ENCODE results near the gene PLCXD3. TPM values are rescaled to one million over a fixed set of nuclear protein-coding genes. Genes with fewer than 3 reads are reported as not detected.

Gene PLCXD3
- total RNA-seq, 2 donors from 2014 or later = not detected

DNA sequence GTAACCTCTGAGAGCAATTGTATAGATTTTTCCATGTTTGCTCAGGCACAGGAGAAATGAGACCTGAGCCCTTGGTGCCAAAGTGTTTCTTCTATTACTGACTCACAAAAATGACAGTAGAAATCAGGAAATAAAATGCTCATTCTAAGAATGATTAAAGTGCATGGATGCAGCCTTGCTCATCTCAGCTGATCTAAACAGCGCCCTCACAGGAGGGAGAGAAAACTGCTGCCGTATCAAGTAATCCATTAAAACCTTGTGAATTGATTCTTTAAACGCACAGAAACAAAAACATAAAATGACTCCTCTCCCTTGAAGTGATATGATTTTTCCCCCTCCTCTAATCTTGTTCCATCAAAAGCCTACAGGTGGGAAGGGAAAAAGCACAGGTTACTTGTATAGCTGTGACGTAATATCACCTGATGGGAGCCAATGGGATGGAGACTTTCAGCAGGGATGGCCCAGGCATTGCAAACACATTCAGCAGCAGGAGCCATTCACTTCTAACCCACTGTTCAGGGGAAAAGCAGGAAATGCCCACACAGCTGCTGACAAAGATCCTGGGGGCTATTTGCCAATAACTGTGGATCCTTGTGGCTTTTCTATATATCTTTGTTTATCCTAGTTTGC lies 76.7 kb downstream of the PLCXD3 start:
- Mint-ChIP-seq H3K36me3 (no peaks in the 10 kb centered on the region), H3K27ac (no peak overlapping the region), H3K9me3 (peaks cover 7 to 13% of the 10 kb centered on the region in 2 donors)
- ATAC-seq (no peak), DNase-seq (ENCODE audit: low spot score in 2 of 2) (no peak)

DNA sequence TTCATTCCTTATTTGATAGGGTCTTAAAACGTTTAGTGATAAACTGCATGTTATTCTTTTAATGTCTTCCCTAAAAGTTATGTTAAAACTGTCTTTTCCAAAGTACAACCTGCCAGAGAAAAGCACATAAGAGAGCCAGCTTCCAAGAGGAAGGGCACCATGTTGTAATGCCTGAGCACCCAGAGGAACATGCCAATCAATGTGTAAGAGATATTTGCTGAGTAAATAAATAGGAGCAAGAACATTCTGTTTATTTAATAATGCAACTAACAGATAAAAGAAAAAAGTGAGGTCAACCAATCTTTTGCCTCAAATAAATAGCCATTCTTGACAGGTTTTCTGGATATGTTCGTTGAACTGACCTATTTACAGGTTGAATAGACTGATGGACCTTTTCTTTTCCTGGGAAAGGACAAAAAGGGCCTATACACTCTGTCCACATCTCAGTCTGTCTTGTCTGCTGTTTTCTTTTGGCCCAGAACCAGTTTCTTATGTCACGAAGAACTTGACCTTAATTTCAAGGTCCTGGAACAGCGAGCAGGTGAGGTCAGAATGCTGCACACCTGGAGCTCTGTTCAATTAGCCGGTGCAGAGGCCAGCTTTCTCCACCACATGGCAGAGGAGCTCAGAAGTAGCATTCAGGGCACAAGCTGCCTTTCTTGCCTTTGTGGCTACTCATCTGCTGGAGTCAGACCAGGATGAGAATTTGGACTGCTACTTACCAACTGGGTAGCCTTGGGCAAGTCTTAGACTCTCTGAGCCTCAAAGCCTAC lies 77.7 kb downstream of the PLCXD3 start:
- no peaks in the 10 kb centered on the region for H3K36me3 Mint-ChIP-seq
- ATAC-seq = no peak
- H3K27ac Mint-ChIP-seq = no peak overlapping the region
- H3K9me3 Mint-ChIP-seq = peaks cover 7 to 13% of the 10 kb centered on the region in 2 donors
- no peak for DNase-seq (ENCODE audit: low spot score in 2 of 2)

DNA sequence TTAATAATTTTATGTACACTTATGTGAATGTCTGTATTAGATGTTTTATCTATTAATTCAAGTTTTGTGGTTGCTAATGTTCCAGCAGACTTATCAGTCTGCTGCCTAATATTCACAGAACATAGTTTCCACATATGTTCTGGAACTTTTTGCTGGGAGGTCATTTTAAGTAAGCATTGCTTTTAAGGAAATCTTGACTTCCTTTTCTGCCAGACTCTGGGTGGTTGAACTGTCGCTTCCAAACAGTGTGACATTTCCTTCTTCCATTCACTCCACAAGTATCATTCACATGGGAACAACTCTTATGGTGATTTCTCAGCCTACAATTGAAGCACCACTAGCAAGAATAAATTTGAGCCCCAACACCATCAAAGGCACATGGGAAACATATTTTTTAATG lies 82.9 kb downstream of the PLCXD3 start:
- ATAC-seq (no peak), DNase-seq (ENCODE audit: low spot score in 2 of 2) (no peak)
- no peak overlapping the region for H3K27ac Mint-ChIP-seq
- no peaks in the 10 kb centered on the region for H3K9me3 Mint-ChIP-seq
- no peaks in the 10 kb centered on the region for H3K36me3 Mint-ChIP-seq

DNA sequence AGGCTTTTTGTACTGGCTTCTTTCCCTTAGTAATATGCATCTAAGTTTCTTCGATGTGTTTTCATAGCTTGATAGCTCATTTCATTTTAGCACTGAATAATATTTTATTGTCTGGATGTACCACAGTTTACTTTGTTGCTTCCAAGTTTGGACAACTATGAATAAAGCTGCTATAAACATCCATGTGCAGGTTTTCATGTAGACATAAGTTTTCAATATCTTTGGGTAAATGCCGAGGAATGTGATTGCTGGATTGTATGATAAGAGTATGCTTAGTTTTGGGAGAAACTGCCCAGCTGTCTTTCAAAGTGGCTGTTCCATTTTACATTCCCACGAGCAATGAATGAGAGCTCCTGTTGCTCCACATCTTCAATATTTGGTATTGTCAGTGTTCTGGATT lies 84.7 kb downstream of the PLCXD3 start:
- H3K36me3 Mint-ChIP-seq = no peaks in the 10 kb centered on the region
- H3K27ac Mint-ChIP-seq = no peak overlapping the region
- ATAC-seq = no peak
- H3K9me3 Mint-ChIP-seq = no peaks in the 10 kb centered on the region
- DNase-seq (ENCODE audit: low spot score in 2 of 2) = no peak

DNA sequence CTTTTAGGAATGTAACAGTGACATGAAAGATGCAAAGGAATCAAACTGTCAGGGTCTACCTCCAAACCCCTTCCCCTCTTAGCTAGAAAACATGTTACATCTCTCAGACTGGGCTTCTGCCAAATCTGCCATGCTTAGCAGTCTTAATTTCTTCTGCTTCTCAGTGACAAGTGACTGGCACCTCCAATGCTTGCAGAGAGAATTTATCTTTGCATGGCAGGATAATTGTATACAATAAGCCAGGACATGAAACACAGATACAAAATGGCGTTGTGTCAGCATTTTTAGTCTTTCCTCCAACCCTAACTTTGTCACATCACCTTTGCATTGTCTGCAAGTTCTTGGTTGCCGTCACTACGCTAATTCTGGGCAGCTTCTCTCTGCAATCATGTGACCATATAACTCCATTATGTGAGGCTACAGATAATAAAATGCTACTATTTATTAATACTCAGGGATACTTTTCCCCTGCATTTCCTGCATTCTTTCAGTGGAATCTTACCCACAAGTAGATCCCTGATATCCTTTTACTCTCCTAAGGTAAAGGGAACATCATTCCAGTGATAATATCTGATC lies 89.8 kb downstream of the PLCXD3 start:
- DNase-seq (ENCODE audit: low spot score in 2 of 2) (no peak), ATAC-seq (no peak)
- H3K27ac Mint-ChIP-seq = no peak overlapping the region
- H3K9me3 Mint-ChIP-seq = peaks cover 3% of the 10 kb centered on the region in 2 donors
- H3K36me3 Mint-ChIP-seq = no peaks in the 10 kb centered on the region

DNA sequence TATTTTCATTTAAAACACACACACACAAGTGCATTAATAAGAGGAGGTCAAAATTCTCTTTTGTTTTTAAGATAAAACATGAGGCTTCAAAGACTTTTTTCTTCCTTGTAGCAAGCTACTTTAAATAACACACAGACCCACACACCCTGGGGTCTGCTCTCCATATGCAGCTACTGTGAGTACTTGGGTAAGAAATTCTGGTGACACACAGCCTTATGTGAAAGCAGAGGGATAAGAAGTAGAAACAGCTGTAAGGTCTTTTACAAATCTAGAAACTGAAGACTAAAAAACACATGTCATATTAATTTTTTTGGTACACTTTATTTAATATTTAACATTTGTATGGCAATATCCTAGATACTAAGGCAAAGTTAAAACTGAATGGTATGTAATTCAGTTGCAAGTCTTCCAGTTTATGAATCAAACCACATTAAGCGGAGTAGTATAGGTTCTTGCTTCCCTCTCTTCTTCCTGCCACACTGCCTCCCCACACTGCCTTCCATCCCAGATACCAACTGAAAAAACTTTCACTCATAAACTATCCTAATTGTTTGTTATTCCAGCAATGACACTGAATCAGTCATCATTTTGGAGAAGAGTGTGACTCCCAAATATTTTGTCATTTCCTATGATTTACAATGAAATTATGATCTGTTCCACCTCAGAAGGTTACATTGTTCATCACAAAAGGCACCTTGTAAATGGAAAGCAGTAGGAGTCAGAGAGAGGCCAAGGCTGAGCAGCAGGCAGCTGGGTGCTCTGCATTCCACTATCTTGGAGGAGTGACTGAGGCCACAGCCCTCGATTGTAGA lies 92.0 kb downstream of the PLCXD3 start:
- no peak overlapping the region for H3K27ac Mint-ChIP-seq
- no peak for ATAC-seq
- H3K36me3 Mint-ChIP-seq = no peaks in the 10 kb centered on the region
- no peak for DNase-seq (ENCODE audit: low spot score in 2 of 2)
- peaks cover 5% of the 10 kb centered on the region in 2 donors for H3K9me3 Mint-ChIP-seq

DNA sequence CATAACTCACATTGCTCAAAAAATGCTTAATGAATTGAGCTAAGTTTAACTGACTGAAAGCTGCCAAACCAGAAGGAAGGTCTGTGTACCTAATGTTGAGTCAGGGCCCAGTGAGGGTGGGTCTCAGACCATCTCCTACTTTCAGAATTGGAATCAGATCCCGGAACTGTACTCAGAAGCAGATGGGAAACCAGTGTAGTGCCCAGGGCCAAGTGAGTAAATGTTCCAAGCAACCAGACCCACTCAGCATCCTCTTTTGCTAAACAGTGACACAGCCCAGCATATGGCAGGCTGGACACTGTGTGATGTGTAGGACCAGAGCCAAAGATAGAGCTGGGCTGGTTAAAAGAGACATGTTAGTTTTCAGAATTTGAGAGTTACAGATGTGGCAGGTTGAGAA lies 94.1 kb downstream of the PLCXD3 start:
- DNase-seq (ENCODE audit: low spot score in 2 of 2) = no peak
- no peak overlapping the region for H3K27ac Mint-ChIP-seq
- H3K36me3 Mint-ChIP-seq = no peaks in the 10 kb centered on the region
- no peak for ATAC-seq
- peaks cover 5% of the 10 kb centered on the region in 2 donors for H3K9me3 Mint-ChIP-seq

DNA sequence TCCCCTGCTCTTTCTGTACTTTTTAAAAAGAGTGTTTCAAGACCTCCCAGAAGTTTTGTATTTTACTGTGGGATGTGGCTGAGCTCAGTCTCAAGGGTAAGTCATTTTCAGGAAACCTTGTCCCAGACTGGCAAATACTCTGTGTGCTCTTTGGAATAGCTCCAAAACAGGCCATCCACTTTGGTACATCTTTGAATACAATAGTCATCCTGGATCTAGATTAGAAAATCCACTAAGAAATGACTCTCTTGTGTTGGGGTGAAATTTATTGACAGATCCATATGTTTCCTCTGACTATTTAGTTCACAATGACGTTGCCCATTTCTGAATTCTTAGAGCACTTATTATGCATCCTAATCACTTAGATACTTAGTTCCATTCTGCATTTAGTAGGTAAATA lies 95.2 kb downstream of the PLCXD3 start:
- peaks cover 5% of the 10 kb centered on the region in 2 donors for H3K9me3 Mint-ChIP-seq

DNA sequence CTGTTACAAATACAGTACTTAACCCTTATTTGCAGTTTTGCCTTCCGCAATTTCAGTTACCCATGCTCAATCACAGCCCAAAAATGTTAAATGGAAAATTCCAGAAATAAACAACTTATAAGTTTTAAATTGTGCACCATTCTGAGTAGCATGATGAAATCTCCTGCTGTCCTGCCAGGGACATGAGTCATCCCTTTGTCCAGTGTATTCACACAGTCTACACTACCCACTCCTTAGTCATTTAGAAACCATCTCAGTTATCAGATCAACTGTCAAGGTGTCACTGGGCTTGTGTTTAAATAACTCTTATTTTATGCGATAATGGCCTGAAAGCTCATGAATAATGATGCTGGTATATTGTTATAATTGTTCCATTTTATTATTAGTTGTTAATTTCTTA lies 95.8 kb downstream of the PLCXD3 start:
- Mint-ChIP-seq H3K9me3 (peaks cover 5% of the 10 kb centered on the region in 2 donors), H3K27ac (no peak overlapping the region), H3K36me3 (no peaks in the 10 kb centered on the region)
- DNase-seq (ENCODE audit: low spot score in 2 of 2) = no peak
- ATAC-seq = no peak

More for the DNA sequence above, 95.2 kb downstream of the PLCXD3 start:
- DNase-seq (ENCODE audit: low spot score in 2 of 2) (no peak), ATAC-seq (no peak)
- Mint-ChIP-seq H3K36me3 (no peaks in the 10 kb centered on the region), H3K27ac (no peak overlapping the region)

DNA sequence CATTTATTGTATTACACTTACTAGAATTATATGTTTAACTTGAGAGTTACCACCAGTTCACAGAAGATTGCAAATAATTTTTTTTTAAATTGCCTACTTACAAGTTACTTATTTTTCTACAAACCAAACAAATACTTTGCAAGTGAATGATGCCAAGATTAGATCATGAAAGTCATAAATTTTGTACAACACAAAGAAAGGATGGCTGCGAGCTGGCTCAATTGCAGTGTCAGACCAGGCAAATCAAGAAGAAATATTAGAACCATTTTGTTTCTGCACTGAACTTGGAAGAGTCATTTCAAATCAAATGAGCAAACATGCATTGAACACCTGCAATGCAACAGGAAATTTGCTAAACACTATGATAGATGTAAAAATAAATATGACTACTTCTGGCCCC lies 97.3 kb downstream of the PLCXD3 start:
- ATAC-seq (no peak), DNase-seq (ENCODE audit: low spot score in 2 of 2) (no peak)
- Mint-ChIP-seq H3K27ac (no peak overlapping the region), H3K9me3 (peaks cover 5 to 8% of the 10 kb centered on the region in 2 donors), H3K36me3 (no peaks in the 10 kb centered on the region)

DNA sequence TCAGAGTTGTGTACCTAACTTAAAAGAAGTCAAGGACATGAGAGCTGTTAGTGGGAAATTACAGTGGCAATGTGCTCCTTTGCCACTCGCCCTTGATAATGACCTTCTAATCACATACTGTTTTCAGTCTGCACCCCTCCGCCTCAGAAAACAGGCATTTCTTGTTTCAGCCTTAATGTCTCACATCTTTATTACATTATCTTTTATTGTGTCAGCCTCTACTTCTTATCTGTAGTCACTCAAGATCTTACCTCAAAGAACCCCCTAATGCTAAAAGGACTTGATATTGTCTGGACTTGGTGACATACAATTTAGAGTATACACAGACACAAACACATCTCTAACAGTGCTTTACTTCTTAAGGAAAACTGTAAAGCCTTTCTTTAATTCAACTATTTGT lies 97.9 kb downstream of the PLCXD3 start:
- no peak overlapping the region for H3K27ac Mint-ChIP-seq
- DNase-seq (ENCODE audit: low spot score in 2 of 2) (no peak), ATAC-seq (no peak)
- peaks cover 5 to 8% of the 10 kb centered on the region in 2 donors for H3K9me3 Mint-ChIP-seq
- H3K36me3 Mint-ChIP-seq = no peaks in the 10 kb centered on the region

DNA sequence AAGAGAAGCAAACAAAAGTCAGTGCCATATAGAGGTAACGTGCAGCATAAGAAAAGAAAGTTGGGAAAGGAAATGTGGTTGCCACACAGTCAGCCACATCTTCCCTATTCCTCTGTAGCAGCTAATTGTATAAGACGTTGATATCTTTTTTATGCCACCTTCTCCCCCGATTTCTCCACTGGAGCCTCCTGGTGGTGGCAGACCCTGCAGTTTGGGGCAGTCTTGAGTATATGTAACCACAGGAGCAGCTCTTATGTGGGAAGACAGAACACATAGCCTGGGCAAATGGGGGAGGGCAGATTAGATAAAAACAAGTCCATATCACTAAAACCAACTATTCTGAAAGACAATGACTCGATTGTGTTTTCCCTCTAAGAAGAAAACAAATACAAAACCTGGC lies 99.7 kb downstream of the PLCXD3 start:
- H3K9me3 Mint-ChIP-seq = peaks cover 4 to 13% of the 10 kb centered on the region in 2 donors
- DNase-seq (ENCODE audit: low spot score in 2 of 2) (no peak), ATAC-seq (no peak)
- H3K27ac Mint-ChIP-seq = no peak overlapping the region
- H3K36me3 Mint-ChIP-seq = no peaks in the 10 kb centered on the region

DNA sequence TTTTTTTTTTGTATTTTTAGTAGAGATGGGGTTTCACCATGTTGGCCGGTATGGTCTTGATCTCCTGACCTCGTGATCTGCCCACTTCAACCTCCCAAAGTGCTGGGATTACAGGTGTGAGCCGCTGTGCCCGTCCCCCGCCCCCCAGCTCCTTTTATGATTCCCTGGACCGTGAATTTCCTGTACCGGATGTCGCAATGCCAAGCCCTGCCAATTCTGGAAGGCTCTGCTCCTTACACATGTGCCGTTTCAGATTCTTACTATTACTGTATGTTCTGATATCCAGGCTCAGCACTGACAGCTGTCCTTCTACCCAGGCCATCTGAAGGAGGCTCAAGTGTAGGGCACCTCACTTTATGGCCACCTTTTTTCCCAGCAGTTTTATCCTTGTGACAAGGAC lies 100.1 kb downstream of the PLCXD3 start:
- Mint-ChIP-seq H3K36me3 (no peaks in the 10 kb centered on the region), H3K27ac (no peak overlapping the region), H3K9me3 (peaks cover 0 to 9% of the 10 kb centered on the region in 2 donors)
- ATAC-seq = no peak
- no peak for DNase-seq (ENCODE audit: low spot score in 2 of 2)

DNA sequence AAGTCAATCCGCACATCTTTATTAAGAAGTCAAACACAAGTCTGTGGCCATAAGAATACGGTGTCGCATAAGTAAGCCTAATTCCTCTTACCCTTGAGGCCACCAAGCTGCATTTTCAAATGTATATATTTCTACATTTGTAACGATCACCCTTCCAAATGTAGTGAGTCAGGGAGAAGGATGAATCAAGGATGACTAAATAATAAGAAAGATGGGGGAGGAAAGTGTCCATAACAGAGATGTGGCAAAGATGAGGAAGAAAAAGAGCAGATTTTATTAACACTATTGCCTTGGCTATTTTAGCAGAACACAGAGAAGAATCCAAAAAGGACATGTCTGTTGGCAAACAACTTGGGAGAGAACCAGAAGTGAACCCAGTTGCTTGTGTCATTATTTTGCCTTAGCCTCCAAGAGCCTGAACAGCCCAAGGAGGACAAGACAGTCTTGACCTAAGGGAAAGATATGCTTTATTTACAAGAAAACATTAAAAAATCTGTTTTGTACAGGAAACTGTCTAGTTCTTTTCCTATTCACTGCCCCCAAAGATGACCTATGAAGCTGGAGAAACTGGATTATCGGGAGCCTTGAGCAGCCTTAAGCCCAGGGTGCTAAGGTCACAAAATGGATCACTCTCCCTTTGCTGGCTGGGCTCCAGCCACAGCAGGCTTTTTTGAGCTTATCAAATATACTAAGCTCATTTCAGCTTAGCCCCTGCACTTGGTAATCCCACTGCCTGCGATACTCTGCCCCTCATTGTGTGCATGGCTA lies 101.5 kb downstream of the PLCXD3 start:
- Mint-ChIP-seq H3K36me3 (no peaks in the 10 kb centered on the region), H3K9me3 (peaks cover 0 to 9% of the 10 kb centered on the region in 2 donors), H3K27ac (no peak overlapping the region)
- ATAC-seq (no peak), DNase-seq (ENCODE audit: low spot score in 2 of 2) (no peak)

DNA sequence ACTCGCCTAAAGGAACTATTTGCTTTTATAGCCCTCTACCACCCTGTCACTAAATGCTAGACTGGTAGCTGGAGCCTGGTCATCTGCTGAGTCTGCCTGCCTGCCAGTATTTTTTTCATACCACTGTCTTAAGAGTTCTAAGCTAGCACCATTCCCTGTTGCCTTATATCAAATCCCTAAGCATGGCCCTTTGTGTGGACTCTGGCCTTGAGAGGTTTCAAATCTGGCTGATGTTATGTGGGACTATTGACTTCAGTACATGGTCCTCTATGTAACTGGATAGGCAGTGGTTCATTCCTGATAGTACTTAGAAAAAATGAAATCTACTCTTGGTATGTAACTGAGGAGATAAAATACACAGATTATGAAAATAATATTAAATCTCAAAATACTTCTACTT lies 103.5 kb downstream of the PLCXD3 start:
- DNase-seq (ENCODE audit: low spot score in 2 of 2) (no peak), ATAC-seq (no peak)
- Mint-ChIP-seq H3K9me3 (peaks cover 0 to 9% of the 10 kb centered on the region in 2 donors), H3K27ac (no peak overlapping the region), H3K36me3 (no peaks in the 10 kb centered on the region)

DNA sequence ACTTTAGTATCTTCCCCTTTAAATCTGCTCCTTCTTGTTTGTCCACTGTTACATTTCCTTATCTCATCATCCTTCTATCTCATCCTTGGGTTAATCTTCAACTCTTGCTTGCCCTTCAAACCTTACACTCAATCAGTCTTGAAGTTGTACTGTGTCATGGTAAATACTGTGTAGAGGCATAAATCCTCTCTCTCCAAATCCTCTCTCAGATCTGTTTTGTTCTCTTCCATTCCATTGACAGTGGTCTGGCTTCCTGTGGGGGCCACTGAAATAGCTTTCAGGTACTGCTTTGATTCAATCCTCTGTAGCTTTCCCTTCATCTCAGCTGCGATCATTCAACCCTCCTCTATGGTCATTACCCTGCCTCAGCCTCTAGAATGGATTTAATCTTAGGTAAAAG lies 104.0 kb downstream of the PLCXD3 start:
- Mint-ChIP-seq H3K36me3 (no peaks in the 10 kb centered on the region), H3K9me3 (peaks cover 0 to 9% of the 10 kb centered on the region in 2 donors), H3K27ac (no peak overlapping the region)
- ATAC-seq = no peak
- DNase-seq (ENCODE audit: low spot score in 2 of 2) = no peak

Measured in activated naive CD4-positive, alpha-beta T cell treated with anti-CD3 and anti-CD28 coated beads, Interleukin-2, amount 50 U/mL, for 72 hours (primary cell).